Astrocyte (in vitro differentiated cells and primary cell): Measurements from ENCODE around the gene PLD5. TPM values are rescaled to one million over a fixed set of nuclear protein-coding genes. Genes with fewer than 3 reads are reported as not detected.
"Not testable (repeated sequence)": the region's sequence is repeated elsewhere in the genome, so short reads cannot be mapped to it uniquely, and the experiment has no call there.

ENCODE experiments used
- DNase-seq: peaks from one replicate; pipeline ENCODE4 v3.0.0-alpha.2; 2010; ENCODE audit warnings: low read depth
- FAIRE-seq: peaks from 2 replicates; lab custom pipeline; 2011; peaks lifted over from hg19 to GRCh38; lab: Jason Lieb, UNC
- H2AFZ ChIP-seq: 2 replicates; pipeline ENCODE4 v1.6.0; 2012; ENCODE audit warnings: low read depth, low read length, inconsistent platforms
- H3K27ac ChIP-seq: 2 replicates; pipeline ENCODE4 v1.5.1; 2011; ENCODE audit warnings: low read depth, low read length, inconsistent platforms
- H3K27me3 ChIP-seq: 2 replicates; pipeline ENCODE4 v1.6.0; 2011; ENCODE audit warnings: low read length, inconsistent platforms; ENCODE audit not compliant: insufficient read depth
- H3K36me3 ChIP-seq: 2 replicates; pipeline ENCODE4 v1.5.1; 2011; ENCODE audit warnings: low read length, inconsistent platforms; ENCODE audit not compliant: insufficient read depth
- H3K4me1 ChIP-seq: 2 replicates; pipeline ENCODE4 v1.5.1; 2011; ENCODE audit warnings: low read length, inconsistent platforms; ENCODE audit not compliant: insufficient read depth
- H3K4me2 ChIP-seq: 2 replicates; pipeline ENCODE4 v1.6.0; 2012; ENCODE audit warnings: low read length, inconsistent platforms
- H3K4me3 ChIP-seq: 2 replicates; pipeline ENCODE4 v1.5.1; 2011; ENCODE audit warnings: low read depth, mild to moderate bottlenecking, low read length, inconsistent platforms; ENCODE audit not compliant: insufficient read depth
- H3K79me2 ChIP-seq: 2 replicates; pipeline ENCODE4 v1.6.0; 2012; ENCODE audit warnings: mild to moderate bottlenecking, low read length, inconsistent platforms; ENCODE audit not compliant: insufficient read depth
- H3K9ac ChIP-seq: 2 replicates; pipeline ENCODE4 v1.6.0; 2012; ENCODE audit warnings: mild to moderate bottlenecking, low read length, inconsistent platforms
- H3K9me3 ChIP-seq: 2 replicates; pipeline ENCODE4 v1.5.1; 2012; ENCODE audit warnings: low read depth, mild to moderate bottlenecking, low read length, inconsistent platforms; ENCODE audit not compliant: insufficient read depth
- H4K20me1 ChIP-seq: 2 replicates; pipeline ENCODE4 v1.6.0; 2012; ENCODE audit warnings: low read length, inconsistent platforms; ENCODE audit not compliant: insufficient read depth
- H3K27ac Mint-ChIP-seq: one replicate; pipeline ENCODE4 v1.8.0; 2021; ENCODE audit warnings: mild to moderate bottlenecking, mixed read lengths; ENCODE audit not compliant: unreplicated experiment
- H3K27me3 Mint-ChIP-seq: one replicate; pipeline ENCODE4 v1.8.0; 2021; ENCODE audit warnings: low read depth, mixed read lengths; ENCODE audit not compliant: unreplicated experiment
- H3K36me3 Mint-ChIP-seq: one replicate; pipeline ENCODE4 v1.8.0; 2021; ENCODE audit warnings: low read depth, mixed read lengths; ENCODE audit not compliant: unreplicated experiment
- H3K4me1 Mint-ChIP-seq: one replicate; pipeline ENCODE4 v1.8.0; 2021; ENCODE audit warnings: low read depth, mixed read lengths; ENCODE audit not compliant: unreplicated experiment
- H3K4me3 Mint-ChIP-seq: one replicate; pipeline ENCODE4 v1.8.0; 2021; ENCODE audit warnings: mild to moderate bottlenecking, moderate library complexity, mixed read lengths; ENCODE audit not compliant: unreplicated experiment
- H3K9me3 Mint-ChIP-seq: one replicate; pipeline ENCODE4 v1.8.0; 2021; ENCODE audit warnings: mild to moderate bottlenecking, mixed read lengths; ENCODE audit not compliant: unreplicated experiment
- CTCF ChIP-seq: IDR thresholded peaks from 2 replicates; pipeline ENCODE4 v1.5.1; 2011; ENCODE audit warnings: low read depth, mild to moderate bottlenecking, inconsistent platforms, low read length, moderate library complexity; ENCODE audit not compliant: insufficient read depth
- EZH2 ChIP-seq: IDR thresholded peaks from 2 replicates; pipeline ENCODE4 v1.6.1; 2012; ENCODE audit warnings: mild to moderate bottlenecking, low read length, inconsistent platforms; ENCODE audit not compliant: insufficient read depth
- total RNA-seq: library from RNA; stranded (reverse); gene quantifications from 2 replicates; pipeline ENCODE4 v1.2.1, GENCODE V29; 2021

Gene PLD5
- total RNA-seq, 1 donor from 2014 or later: 4.9 TPM

DNA sequence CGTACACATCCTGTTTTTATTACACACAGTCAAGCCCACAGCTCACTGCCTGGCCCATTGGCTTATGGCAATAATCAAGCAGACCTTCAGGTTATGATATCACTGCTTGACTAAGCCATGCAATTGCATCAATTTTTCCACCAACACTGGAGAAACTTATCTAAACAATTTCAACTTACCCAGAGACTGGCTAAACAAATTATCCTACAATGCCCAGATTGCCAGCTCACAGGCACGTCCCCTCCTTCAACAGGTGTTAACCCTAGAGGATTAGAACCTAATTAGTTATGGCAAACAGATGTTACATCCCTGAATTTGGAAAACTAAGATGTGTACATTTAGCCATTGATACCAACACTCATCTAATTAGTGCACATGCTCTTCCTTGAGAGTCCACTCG, 310.0 kb downstream of the PLD5 start:
- not testable (repeated sequence) for H3K9me3 Mint-ChIP-seq, H3K27ac Mint-ChIP-seq, H3K9me3 ChIP-seq, H3K36me3 Mint-ChIP-seq, DNase-seq, H3K9ac ChIP-seq, H2AFZ ChIP-seq, H3K4me3 ChIP-seq, H3K4me2 ChIP-seq, H3K36me3 ChIP-seq, H3K27me3 ChIP-seq, H3K4me3 Mint-ChIP-seq, H3K27me3 Mint-ChIP-seq, H3K27ac ChIP-seq, H4K20me1 ChIP-seq, H3K4me1 Mint-ChIP-seq, H3K79me2 ChIP-seq, H3K4me1 ChIP-seq, FAIRE-seq

GRCh38 chr1:242212961-242213360, 311.5 kb downstream of the PLD5 start:
- H4K20me1 ChIP-seq, H3K27me3 Mint-ChIP-seq, H3K9me3 ChIP-seq, H3K36me3 ChIP-seq, H3K27ac ChIP-seq, H2AFZ ChIP-seq, H3K9me3 Mint-ChIP-seq, H3K4me1 ChIP-seq, H3K4me1 Mint-ChIP-seq, H3K4me2 ChIP-seq, H3K36me3 Mint-ChIP-seq, DNase-seq, H3K4me3 ChIP-seq, H3K27me3 ChIP-seq, H3K27ac Mint-ChIP-seq, H3K4me3 Mint-ChIP-seq, FAIRE-seq, H3K79me2 ChIP-seq, H3K9ac ChIP-seq: not testable (repeated sequence)

GRCh38 chr1:242212401-242212800, 312.1 kb downstream of the PLD5 start:
- no peak for TF ChIP-seq CTCF
- TF ChIP-seq EZH2: no peak
- Mint-ChIP-seq H3K4me1 (no peaks in the 10 kb centered on the region), H3K27ac (no peak overlapping the region), H3K4me3 (no peak overlapping the region), H3K36me3 (no peaks in the 10 kb centered on the region), H3K27me3 (peaks cover 2% of the 10 kb centered on the region), H3K9me3 (peaks cover 9% of the 10 kb centered on the region)
- no peak overlapping the region for H3K27ac ChIP-seq
- no peaks in the 10 kb centered on the region for H3K4me1 ChIP-seq
- no peaks in the 10 kb centered on the region for H3K36me3 ChIP-seq
- FAIRE-seq (no peak), DNase-seq (no peak)
- H4K20me1 ChIP-seq: no peaks in the 10 kb centered on the region
- H3K9me3 ChIP-seq: peaks cover 2% of the 10 kb centered on the region
- H3K27me3 ChIP-seq: no peaks in the 10 kb centered on the region
- H3K4me2 ChIP-seq: no peak overlapping the region
- H3K9ac ChIP-seq: no peak overlapping the region
- no peaks in the 10 kb centered on the region for H3K79me2 ChIP-seq
- no peak overlapping the region for H3K4me3 ChIP-seq
- no peak overlapping the region for H2AFZ ChIP-seq
